CD4-positive, alpha-beta memory T cell (primary cell): ENCODE data around the gene KRT15. TPM values are rescaled to one million over a fixed set of nuclear protein-coding genes. Genes with fewer than 3 reads are reported as not detected.

Experiments
- CTCF ChIA-PET: fragments of 350-600 bp; sonication (Branson Sonifier 250); formaldehyde crosslinking; loops from one replicate; lab custom pipeline; 2021; ENCODE audit warnings: inconsistent platforms; ENCODE audit not compliant: partially characterized antibody; lab: Charles Lee
- POLR2A ChIA-PET: fragments of 350-600 bp; sonication (Branson Sonifier 250); formaldehyde crosslinking; loops from one replicate; lab custom pipeline; 2021; ENCODE audit not compliant: partially characterized antibody; lab: Charles Lee
- DNase-seq, 5 donors: peaks; one replicate each; pipeline versions ENCODE4 v3.0.0 to v3.0.0-alpha.2; 2020 to 2022; ENCODE audit warnings: mixed read lengths in 1 of 5
- H3K27ac ChIP-seq: one replicate; pipeline ENCODE4 v1.7.0; 2013; ENCODE audit warnings: low read depth, low read length
- H3K27me3 ChIP-seq: 2 replicates; pipeline ENCODE4 v1.7.0; 2013; ENCODE audit warnings: mild to moderate bottlenecking, low read length, moderate library complexity; ENCODE audit not compliant: insufficient read depth
- H3K36me3 ChIP-seq: 2 replicates; pipeline ENCODE4 v1.7.0; 2013; ENCODE audit warnings: mild to moderate bottlenecking, low read length, moderate library complexity; ENCODE audit not compliant: insufficient read depth
- H3K4me1 ChIP-seq: 2 replicates; pipeline ENCODE4 v1.7.0; 2013; ENCODE audit warnings: mild to moderate bottlenecking, low read length, moderate library complexity; ENCODE audit not compliant: insufficient read depth
- H3K4me3 ChIP-seq, 2 donors: one replicate each; pipeline ENCODE4 v1.7.0; 2013; ENCODE audit warnings: low read length in 2 of 2, mild to moderate bottlenecking in 1 of 2
- H3K9me3 ChIP-seq, 2 donors: one replicate each; pipeline ENCODE4 v1.7.0; 2013; ENCODE audit warnings: low read length in 2 of 2, control low read depth in 1 of 2; ENCODE audit not compliant: control insufficient read depth in 1 of 2
- H3K27ac Mint-ChIP-seq, 7 donors: one replicate each; pipeline ENCODE4 v1.8.0; 2020 to 2021; ENCODE audit warnings: mixed read lengths in 7 of 7, mild to moderate bottlenecking in 6 of 7, inconsistent platforms in 3 of 7, moderate library complexity in 3 of 7
- H3K27me3 Mint-ChIP-seq, 2 donors: one replicate each; pipeline ENCODE4 v1.8.0; 2020 to 2021; ENCODE audit warnings: mixed read lengths in 2 of 2
- H3K36me3 Mint-ChIP-seq, 2 donors: one replicate each; pipeline ENCODE4 v1.8.0; 2020 to 2021; ENCODE audit warnings: mixed read lengths in 2 of 2, inconsistent platforms in 1 of 2, mild to moderate bottlenecking in 1 of 2
- H3K4me1 Mint-ChIP-seq, 4 donors: one replicate each; pipeline ENCODE4 v1.8.0; 2020 to 2021; ENCODE audit warnings: mixed read lengths in 4 of 4, mild to moderate bottlenecking in 1 of 4
- H3K4me3 Mint-ChIP-seq, 8 donors: one replicate each; pipeline ENCODE4 v1.8.0; 2020 to 2021; ENCODE audit warnings: mixed read lengths in 8 of 8, mild to moderate bottlenecking in 7 of 8, moderate library complexity in 6 of 8, inconsistent platforms in 3 of 8
- H3K9me3 Mint-ChIP-seq, 8 donors: one replicate each; pipeline ENCODE4 v1.8.0; 2020 to 2021; ENCODE audit warnings: mixed read lengths in 8 of 8, mild to moderate bottlenecking in 5 of 8, inconsistent platforms in 3 of 8, moderate library complexity in 1 of 8
- intact Hi-C: fragments of 100-400 bp; cut with micrococcal nuclease; formaldehyde crosslinking; loops from one replicate; pipeline ENCODE4 v1.15.1; 2023
- polyA plus RNA-seq, 2 donors: library from polyadenylated mRNA; unstranded; fragments of 300-500 nt; fragmentation: Illumina TruSeq; gene quantifications; one replicate each; pipeline ENCODE4 v1.2.3, GENCODE V29; 2021
- total RNA-seq, 2 experiments: library from RNA; stranded (reverse); gene quantifications; one replicate each; pipeline ENCODE4 v1.2.3, GENCODE V29; 2021

The KRT15 gene
- total and polyA plus RNA-seq, 4 experiments from 2014 or later: not detected

DNA sequence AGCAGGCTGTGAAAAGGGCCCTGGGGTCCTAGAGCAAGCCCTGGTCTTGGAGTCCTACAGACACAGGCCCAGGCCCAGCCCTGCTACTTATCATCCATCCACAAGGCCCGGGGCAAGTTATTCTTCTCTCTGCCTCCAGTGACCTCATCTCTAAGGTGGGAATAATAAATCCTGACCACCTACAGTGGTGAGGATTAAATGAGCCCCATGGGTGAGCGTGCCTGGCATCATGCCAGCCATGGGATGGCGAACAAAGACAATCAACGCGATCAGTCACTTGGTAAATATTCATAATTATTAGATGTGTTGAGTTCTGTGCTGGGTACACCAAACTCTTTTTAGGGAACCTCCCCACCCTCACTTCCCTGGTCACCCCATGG is 5.5 kb downstream of the KRT15 start:
- Histone ChIP-seq H3K27me3 (no peaks in the 10 kb centered on the region), H3K27ac (no peak overlapping the region), H3K4me3 (no peak overlapping the region), H3K4me1 (no peaks in the 10 kb centered on the region), H3K36me3 (no peaks in the 10 kb centered on the region), H3K9me3 (no peaks in the 10 kb centered on the region)
- H3K4me1 Mint-ChIP-seq: no peaks in the 10 kb centered on the region
- peaks cover 0 to 2% of the 10 kb centered on the region in 2 donors for H3K27me3 Mint-ChIP-seq
- no peaks in the 10 kb centered on the region for H3K36me3 Mint-ChIP-seq
- ChIA-PET POLR2A (no interaction called here), CTCF (no interaction called here)
- intact Hi-C loops: no loop called here
- peaks cover 0 to 1% (median 0%) of the 10 kb centered on the region in 8 donors for H3K9me3 Mint-ChIP-seq
- H3K27ac Mint-ChIP-seq: peak overlapping the region in 1 of 7 donors; percentile 23
- no peak for DNase-seq
- no peak overlapping the region for H3K4me3 Mint-ChIP-seq

DNA sequence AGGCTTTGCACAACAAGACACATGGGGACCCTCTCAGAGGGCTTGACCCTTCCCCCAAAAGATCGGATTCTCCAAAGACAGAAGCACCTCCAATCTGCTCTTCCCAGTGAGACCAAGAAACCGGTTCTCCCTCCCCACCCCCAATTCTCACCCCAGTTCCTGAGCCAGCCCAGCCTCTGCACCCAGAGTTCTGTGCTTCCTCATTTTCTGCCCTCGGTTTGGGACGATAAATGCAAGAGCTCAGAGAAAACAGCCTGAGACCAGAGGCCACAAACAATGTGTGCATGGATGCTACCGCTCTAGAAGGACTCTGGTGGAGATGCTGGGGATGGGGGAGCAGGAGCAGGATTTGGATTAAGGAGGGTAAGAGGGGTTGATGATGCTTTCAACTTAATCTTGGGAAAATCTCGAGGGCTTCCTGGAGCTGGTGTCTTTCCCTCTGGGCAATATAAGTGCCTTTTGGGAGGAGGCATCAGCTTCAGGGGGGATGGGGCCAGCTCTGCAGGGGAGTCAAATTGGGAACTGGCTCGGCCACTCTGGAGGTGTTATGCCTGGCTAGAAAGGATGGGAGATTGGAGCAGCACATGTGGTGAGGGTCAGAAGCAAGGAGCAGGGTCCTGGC is 6.0 kb downstream of the KRT15 start:
- DNase-seq: no peak
- H3K27me3 Mint-ChIP-seq: peaks cover 0 to 2% of the 10 kb centered on the region in 2 donors
- H3K27ac Mint-ChIP-seq: peak overlapping the region in 1 of 7 donors; percentile 68
- Histone ChIP-seq H3K36me3 (no peaks in the 10 kb centered on the region), H3K9me3 (no peaks in the 10 kb centered on the region), H3K27me3 (no peaks in the 10 kb centered on the region), H3K4me1 (no peaks in the 10 kb centered on the region), H3K27ac (no peak overlapping the region), H3K4me3 (no peak overlapping the region)
- H3K9me3 Mint-ChIP-seq: peaks cover 0 to 1% (median 0%) of the 10 kb centered on the region in 8 donors
- intact Hi-C loops: no loop called here
- ChIA-PET POLR2A (no interaction called here), CTCF (no interaction called here)
- no peaks in the 10 kb centered on the region for H3K36me3 Mint-ChIP-seq
- H3K4me3 Mint-ChIP-seq: no peak overlapping the region
- H3K4me1 Mint-ChIP-seq: no peaks in the 10 kb centered on the region

DNA sequence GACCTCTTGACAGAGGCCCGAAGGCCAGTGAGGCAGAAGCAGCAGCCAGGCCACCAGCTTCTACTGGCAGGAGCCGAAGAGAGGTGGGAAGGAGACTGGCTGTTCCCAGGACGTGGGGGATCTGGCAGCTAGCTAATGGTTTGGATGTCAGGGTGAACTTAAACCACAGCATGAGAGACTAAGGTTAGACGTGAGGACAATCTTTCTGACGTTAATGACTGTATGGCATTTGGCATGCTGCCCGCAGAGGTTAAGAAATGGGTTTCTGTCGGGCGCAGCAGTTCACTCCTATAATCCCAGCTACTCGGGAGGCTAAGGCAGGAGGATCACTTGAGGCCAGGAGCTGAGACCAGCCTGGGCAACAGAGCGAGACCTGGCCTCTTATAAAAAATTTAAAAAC is 7.0 kb downstream of the KRT15 start:
- DNase-seq: no peak
- Mint-ChIP-seq H3K4me3 (no peak overlapping the region), H3K27me3 (peaks cover 0 to 2% of the 10 kb centered on the region in 2 donors), H3K4me1 (no peaks in the 10 kb centered on the region), H3K9me3 (peaks cover 0 to 1% (median 0%) of the 10 kb centered on the region in 8 donors), H3K27ac (no peak overlapping the region), H3K36me3 (no peaks in the 10 kb centered on the region)
- intact Hi-C loops: no loop called here
- Histone ChIP-seq H3K4me3 (no peak overlapping the region), H3K9me3 (no peaks in the 10 kb centered on the region), H3K4me1 (no peaks in the 10 kb centered on the region), H3K27me3 (no peaks in the 10 kb centered on the region), H3K36me3 (no peaks in the 10 kb centered on the region), H3K27ac (no peak overlapping the region)
- ChIA-PET POLR2A (no interaction called here), CTCF (interaction anchor here (0.9 kb wide), 1 partner anchor 14 kb away, joined by 3 read pairs; no protein-coding TSS in a partner anchor)

- H3K4me3 Mint-ChIP-seq: no peak overlapping the region
- no peaks in the 10 kb centered on the region for H3K9me3 Mint-ChIP-seq
- no peak overlapping the region for H3K4me3 ChIP-seq
- no peaks in the 10 kb centered on the region for H3K4me1 Mint-ChIP-seq
- DNase-seq: no peak
- no peaks in the 10 kb centered on the region for H3K36me3 ChIP-seq
- H3K36me3 Mint-ChIP-seq: no peaks in the 10 kb centered on the region
- no peaks in the 10 kb centered on the region for H3K27me3 ChIP-seq
- intact Hi-C loops: no loop called here
- H3K27me3 Mint-ChIP-seq: peaks cover 0 to 2% of the 10 kb centered on the region in 2 donors
- ChIA-PET POLR2A (no interaction called here), CTCF (no interaction called here)
- H3K9me3 ChIP-seq: no peaks in the 10 kb centered on the region
- H3K27ac Mint-ChIP-seq: no peak overlapping the region
- H3K4me1 ChIP-seq: no peaks in the 10 kb centered on the region
- no peak overlapping the region for H3K27ac ChIP-seq
Measured at GRCh38 chr17:41511116-41511515, 7.6 kb downstream of the KRT15 start.

DNA sequence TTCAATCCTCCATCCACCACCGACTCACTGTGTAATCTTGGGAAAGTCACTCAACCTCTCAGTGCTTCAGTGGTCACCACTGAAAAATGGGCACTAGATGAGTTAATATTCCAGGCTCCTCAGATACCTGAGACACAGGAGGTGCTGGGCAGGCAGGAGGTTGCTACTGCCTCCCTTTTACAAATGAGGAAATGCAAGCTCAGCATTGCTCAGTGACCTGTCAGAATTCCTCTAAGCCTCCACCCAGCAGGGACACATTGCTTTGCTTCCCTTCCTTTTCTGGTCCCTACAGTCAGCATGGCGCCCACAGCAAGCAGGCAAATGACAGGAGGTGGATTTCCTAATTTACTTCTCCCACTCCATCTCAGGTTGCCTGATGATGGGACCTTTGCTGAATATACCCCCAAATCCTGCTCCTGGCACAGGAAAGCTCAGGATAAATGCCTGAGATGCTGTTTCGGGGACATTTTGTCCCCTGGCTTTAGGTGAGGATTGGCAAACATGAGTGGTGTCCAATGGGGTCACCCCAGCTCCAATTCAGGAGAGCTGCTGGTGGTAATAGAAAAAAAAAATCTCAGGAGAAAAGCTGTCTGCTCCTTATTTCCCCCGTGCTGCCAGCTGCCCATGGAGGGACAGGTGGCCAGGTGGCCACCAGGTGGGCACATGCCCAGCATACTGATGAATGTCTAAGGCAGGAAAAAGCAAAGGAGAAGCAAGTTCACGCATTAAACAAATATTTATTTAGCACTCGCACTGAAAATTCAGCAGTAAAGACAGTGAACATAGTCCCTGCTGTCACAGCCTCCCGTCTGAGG is 8.2 kb downstream of the KRT15 start:
- intact Hi-C loops: no loop called here
- Mint-ChIP-seq H3K4me1 (no peaks in the 10 kb centered on the region), H3K9me3 (no peaks in the 10 kb centered on the region), H3K36me3 (no peaks in the 10 kb centered on the region), H3K4me3 (no peak overlapping the region), H3K27ac (peak overlapping the region in 2 of 7 donors; percentile 72 to 86), H3K27me3 (peaks cover 0 to 2% of the 10 kb centered on the region in 2 donors)
- Histone ChIP-seq H3K9me3 (no peaks in the 10 kb centered on the region), H3K27ac (no peak overlapping the region), H3K4me3 (no peak overlapping the region), H3K4me1 (no peaks in the 10 kb centered on the region), H3K36me3 (no peaks in the 10 kb centered on the region), H3K27me3 (no peaks in the 10 kb centered on the region)
- DNase-seq: no peak
- POLR2A ChIA-PET: no interaction called here
- CTCF ChIA-PET: no interaction called here

DNA sequence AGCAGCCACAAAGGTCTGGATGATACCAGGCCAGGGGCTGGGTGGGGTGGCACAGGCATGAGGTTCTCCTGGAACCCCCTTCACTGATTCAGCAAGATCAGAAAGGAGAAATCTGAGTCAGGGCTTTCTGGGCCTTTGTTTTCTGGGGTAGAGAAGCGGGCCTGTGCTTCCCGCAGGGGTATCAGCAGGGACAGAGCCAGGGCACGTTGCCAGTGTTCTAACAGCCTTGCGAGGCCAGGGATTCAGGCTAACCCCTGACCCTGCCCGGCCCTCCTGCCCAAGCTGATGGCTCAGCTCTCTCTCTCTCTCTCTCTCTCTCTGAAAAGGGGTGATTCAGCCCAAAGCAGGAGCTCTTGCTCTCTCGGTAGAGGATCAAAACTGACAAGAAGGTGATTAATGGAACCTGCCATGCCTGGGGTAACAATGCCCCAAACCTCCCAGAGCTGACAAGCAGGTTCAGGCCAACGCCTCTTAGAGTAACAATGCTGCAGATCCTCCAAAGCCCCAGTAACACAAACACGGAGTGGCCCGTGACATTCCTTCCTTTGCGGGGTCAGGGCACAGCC is 11.3 kb downstream of the KRT15 start:
- Mint-ChIP-seq H3K27ac (no peak overlapping the region), H3K9me3 (no peaks in the 10 kb centered on the region), H3K4me3 (no peak overlapping the region), H3K4me1 (no peaks in the 10 kb centered on the region), H3K36me3 (no peaks in the 10 kb centered on the region), H3K27me3 (no peaks in the 10 kb centered on the region)
- no peaks in the 10 kb centered on the region for H3K9me3 ChIP-seq
- no peaks in the 10 kb centered on the region for H3K4me1 ChIP-seq
- DNase-seq: no peak
- CTCF ChIA-PET: interaction anchor here (1.0 kb wide), 1 partner anchor 11 kb away, joined by 4 read pairs; no protein-coding TSS in a partner anchor
- no peaks in the 10 kb centered on the region for H3K27me3 ChIP-seq
- POLR2A ChIA-PET: no interaction called here
- no peak overlapping the region for H3K27ac ChIP-seq
- intact Hi-C loops: no loop called here
- no peak overlapping the region for H3K4me3 ChIP-seq
- no peaks in the 10 kb centered on the region for H3K36me3 ChIP-seq
